Kidney (tissue), 14 donors: Measurements from ENCODE around the gene ARHGAP20. TPM values are rescaled to one million over a fixed set of nuclear protein-coding genes. Genes with fewer than 3 reads are reported as not detected.

ENCODE experiments used
- DNase-seq, 5 donors: peaks; one replicate each; pipeline ENCODE4 v3.0.0-alpha.2; 2013 to 2020
- FAIRE-seq: peaks from 2 replicates; lab custom pipeline; 2012; peaks lifted over from hg19 to GRCh38; lab: Jason Lieb, UNC
- H3K27ac ChIP-seq, 2 donors: one replicate each; pipeline ENCODE4 v1.7.0; 2013; ENCODE audit warnings: low read depth in 2 of 2, low read length in 2 of 2, inconsistent platforms in 1 of 2
- H3K27me3 ChIP-seq: one replicate; pipeline ENCODE4 v1.7.1; 2013; ENCODE audit warnings: low read length, inconsistent platforms; ENCODE audit not compliant: control insufficient read depth, insufficient read depth
- H3K36me3 ChIP-seq, 3 donors: one replicate each; pipeline versions ENCODE4 v1.7.0 to v1.7.1; 2013; ENCODE audit warnings: low read length in 3 of 3, control low read depth in 1 of 3, inconsistent platforms in 1 of 3; ENCODE audit not compliant: insufficient read depth in 3 of 3, control insufficient read depth in 2 of 3
- H3K4me1 ChIP-seq, 3 donors: one replicate each; pipeline versions ENCODE4 v1.7.0 to v1.7.1; 2013; ENCODE audit warnings: low read length in 3 of 3, inconsistent platforms in 1 of 3, low read depth in 1 of 3; ENCODE audit not compliant: control insufficient read depth in 2 of 3, insufficient read depth in 2 of 3
- H3K4me3 ChIP-seq, 3 donors: one replicate each; pipeline versions ENCODE4 v1.7.0 to v1.8.1; 2013; ENCODE audit warnings: low read length in 3 of 3, control low read depth in 1 of 3, inconsistent platforms in 1 of 3
- H3K9ac ChIP-seq, 3 donors: one replicate each; pipeline versions ENCODE4 v1.7.0 to v1.7.1; 2013; ENCODE audit warnings: low read length in 3 of 3, control low read depth in 1 of 3, inconsistent platforms in 1 of 3
- H3K9me3 ChIP-seq, 3 donors: one replicate each; pipeline versions ENCODE4 v1.7.0 to v1.7.1; 2013; ENCODE audit warnings: low read length in 3 of 3, control low read depth in 1 of 3, inconsistent platforms in 1 of 3; ENCODE audit not compliant: control insufficient read depth in 2 of 3, insufficient read depth in 1 of 3
- intact Hi-C: fragments of 100-400 bp; cut with DNase I; formaldehyde crosslinking; loops from one replicate; pipeline ENCODE4 v1.11.1; 2022
- polyA plus RNA-seq: library from polyadenylated mRNA; stranded (reverse); fragments of 350-450 nt; fragmentation: Illumina TruSeq; extraction: RNeasy Lipid Tissue Mini Kit (QIAGEN cat#74804); gene quantifications from one replicate; pipeline ENCODE4 v1.2.3, GENCODE V29; 2014; ENCODE audit warnings: low read depth, low replicate concordance; ENCODE audit not compliant: insufficient read depth
- total RNA-seq: library from RNA; stranded (reverse); fragmentation: NEBNext Ultra II Directional; extraction: Animal tissue kit (Norgen Biotek cat#: 25700); gene quantifications from one replicate; pipeline ENCODE4 v1.2.1, GENCODE V29; 2021
- TF ChIP-seq, protein P1 (sequence below): IDR thresholded peaks from 3 replicates; pipeline ENCODE4 v1.5.1; 2012; ENCODE audit warnings: mild to moderate bottlenecking, moderate library complexity, borderline replicate concordance; ENCODE audit not compliant: insufficient read depth; ENCODE audit errors: extremely low read depth
- donor health status: control.
- donor health status: control.
- donor health status: control.
- donor health status: control.
- donor health status: control.
- donor health status: DM: yes; HTN: yes; CAD: no.
- donor health status: Normal renal cell carcinoma (clear cell type).

The ARHGAP20 gene
- total and polyA plus RNA-seq, 2 donors from 2014 or later = 0.11 to 1.4 TPM

DNA sequence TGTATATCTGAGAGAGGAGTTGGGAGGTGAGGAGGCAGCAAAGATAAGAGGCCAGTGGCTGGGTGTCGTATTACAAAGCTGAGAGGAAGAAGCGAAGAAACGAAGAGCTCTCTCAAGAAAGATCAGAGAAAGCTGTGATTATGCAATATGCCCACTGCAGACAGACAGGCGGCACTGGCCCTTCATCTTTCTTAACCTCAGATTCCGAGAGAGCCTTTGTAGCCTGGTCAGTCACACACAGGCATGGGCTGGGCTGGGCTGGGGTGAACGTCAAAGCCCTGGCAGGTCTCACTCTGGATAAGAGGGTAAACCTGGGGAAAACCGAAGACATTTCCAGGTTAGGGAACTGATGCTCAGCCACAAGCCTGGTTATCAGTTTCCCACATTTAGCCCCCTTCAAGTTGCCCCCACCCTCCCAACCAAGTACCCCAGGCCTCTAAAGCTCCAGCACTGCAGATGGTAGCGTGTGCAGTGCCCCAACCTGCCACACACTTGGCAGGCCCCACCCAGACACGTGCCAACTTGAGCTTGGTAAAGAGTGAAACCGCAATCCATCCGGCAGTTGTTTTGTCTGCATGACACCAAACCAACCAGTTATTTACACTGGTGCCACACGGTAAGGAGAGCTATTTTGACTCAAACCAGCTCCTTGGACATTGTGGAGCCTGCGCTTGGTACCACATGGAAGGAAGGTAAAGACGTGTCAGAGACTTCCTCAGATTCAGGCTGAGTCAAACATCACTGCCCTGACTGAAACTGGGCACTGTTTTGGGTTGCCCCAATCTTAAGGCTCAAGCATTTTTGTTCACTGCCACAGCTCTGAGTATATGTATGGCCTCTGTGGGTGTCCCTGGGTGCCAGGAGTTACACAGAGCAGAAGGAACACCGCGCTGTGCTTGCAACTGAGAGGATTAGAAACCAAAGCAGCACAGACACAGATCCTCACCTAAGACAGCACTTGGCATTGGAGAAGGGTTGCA lies 146.6 kb downstream of the ARHGAP20 start:
- Histone ChIP-seq H3K36me3 (no peaks in the 10 kb centered on the region), H3K9me3 (no peaks in the 10 kb centered on the region), H3K4me1 (no peaks in the 10 kb centered on the region), H3K4me3 (no peak overlapping the region), H3K27me3 (no peaks in the 10 kb centered on the region), H3K27ac (no peak overlapping the region), H3K9ac (no peak overlapping the region)
- intact Hi-C loops = no loop called here
- DNase-seq (peak in 3 of 5 donors; percentile 15 to 35 (median 28)), FAIRE-seq (no peak)
- TF ChIP-seq, protein P1, sequence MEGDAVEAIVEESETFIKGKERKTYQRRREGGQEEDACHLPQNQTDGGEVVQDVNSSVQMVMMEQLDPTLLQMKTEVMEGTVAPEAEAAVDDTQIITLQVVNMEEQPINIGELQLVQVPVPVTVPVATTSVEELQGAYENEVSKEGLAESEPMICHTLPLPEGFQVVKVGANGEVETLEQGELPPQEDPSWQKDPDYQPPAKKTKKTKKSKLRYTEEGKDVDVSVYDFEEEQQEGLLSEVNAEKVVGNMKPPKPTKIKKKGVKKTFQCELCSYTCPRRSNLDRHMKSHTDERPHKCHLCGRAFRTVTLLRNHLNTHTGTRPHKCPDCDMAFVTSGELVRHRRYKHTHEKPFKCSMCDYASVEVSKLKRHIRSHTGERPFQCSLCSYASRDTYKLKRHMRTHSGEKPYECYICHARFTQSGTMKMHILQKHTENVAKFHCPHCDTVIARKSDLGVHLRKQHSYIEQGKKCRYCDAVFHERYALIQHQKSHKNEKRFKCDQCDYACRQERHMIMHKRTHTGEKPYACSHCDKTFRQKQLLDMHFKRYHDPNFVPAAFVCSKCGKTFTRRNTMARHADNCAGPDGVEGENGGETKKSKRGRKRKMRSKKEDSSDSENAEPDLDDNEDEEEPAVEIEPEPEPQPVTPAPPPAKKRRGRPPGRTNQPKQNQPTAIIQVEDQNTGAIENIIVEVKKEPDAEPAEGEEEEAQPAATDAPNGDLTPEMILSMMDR = no peak

- Histone ChIP-seq H3K27me3 (no peaks in the 10 kb centered on the region), H3K9me3 (no peaks in the 10 kb centered on the region), H3K9ac (no peak overlapping the region), H3K4me1 (no peaks in the 10 kb centered on the region), H3K36me3 (no peaks in the 10 kb centered on the region), H3K4me3 (no peak overlapping the region), H3K27ac (no peak overlapping the region)
- DNase-seq (no peak), FAIRE-seq (no peak)
- TF ChIP-seq, protein P1 = no peak
- intact Hi-C loops = no loop called here
These were observed 147.4 kb downstream of the ARHGAP20 start for GRCh38 chr11:110564676-110565356.

- no peak for FAIRE-seq
- Histone ChIP-seq H3K27ac (no peak overlapping the region), H3K27me3 (no peaks in the 10 kb centered on the region), H3K9me3 (peaks cover 0 to 9% (median 0%) of the 10 kb centered on the region in 3 donors), H3K36me3 (no peaks in the 10 kb centered on the region), H3K4me1 (no peaks in the 10 kb centered on the region), H3K4me3 (no peak overlapping the region), H3K9ac (no peak overlapping the region)
- no peak for DNase-seq
- intact Hi-C loops = no loop called here
- TF ChIP-seq, protein P1 = no peak
These were observed 167.5 kb downstream of the ARHGAP20 start for GRCh38 chr11:110544779-110545178.
